Measurements from ENCODE around the gene CCDC85C. TPM values are rescaled to one million over a fixed set of nuclear protein-coding genes. Genes with fewer than 3 reads are reported as not detected.

CCDC85C gene
- total and polyA plus RNA-seq, 2 of the 8 experiments (the other 6 are each of a cell fraction or from before 2014, with no cell fraction given), result 16.8 to 35.8 TPM

GRCh38 chr14:99575043-99576023, 28.7 kb downstream of the CCDC85C start:
- Histone ChIP-seq H3K4me3 (ENCODE audit: extremely low read depth in 1 of 4, insufficient read depth in 2 of 4, low read depth in 3 of 4, low read length in 4 of 4) (no peak overlapping the region), H3K27me3 (replicated peaks in 1 of 4; ENCODE audit: control insufficient read depth in 3 of 4, extremely low read depth in 1 of 4, insufficient read depth in 3 of 4, low read length in 3 of 4) (peaks cover 0 to 3% (median 0%) of the 10 kb centered on the region in 4 experiments; a peak in 2 of 7 replicates), H4K91ac (replicated peaks; ENCODE audit: insufficient read length, low read length) (no peak overlapping the region), H3K14ac (ENCODE audit: insufficient read length) (no peak overlapping the region), H3K18ac (ENCODE audit: extremely low read depth, low read length) (peak overlapping the region; percentile 48), H4K5ac (ENCODE audit: insufficient read length, low read depth, low read length) (no peak overlapping the region), H3K4me1 (replicated peaks in 1 of 4; ENCODE audit: control insufficient read depth in 3 of 4, insufficient read depth in 4 of 4, low read length in 3 of 4) (peaks cover 17 to 79% (median 65%) of the 10 kb centered on the region in 4 experiments), H3K9ac (replicated peaks in 1 of 4; ENCODE audit: extremely low read depth in 1 of 4, low read depth in 3 of 4, low read length in 3 of 4) (no peak overlapping the region; a peak in 2 of 7 replicates), H2BK120ac (replicated peaks; ENCODE audit: low read depth, low read length) (no peak overlapping the region), H3K56ac (replicated peaks; ENCODE audit: insufficient read length, low read depth, low read length) (no peak overlapping the region), H3K79me2 (ENCODE audit: control insufficient read depth in 1 of 2, insufficient read depth in 2 of 2, low read length in 2 of 2) (peaks cover 0 to 59% of the 10 kb centered on the region in 2 experiments; a peak in 1 of 4 replicates), H3K23me2 (ENCODE audit: low read depth, low read length) (no peaks in the 10 kb centered on the region), H3K27ac (ENCODE audit: low read depth, low read length) (no peak overlapping the region), H2AK5ac (ENCODE audit: low read depth, low read length) (peak overlapping the region; percentile 46), H3K4ac (replicated peaks; ENCODE audit: insufficient read length, low read depth, low read length) (no peak overlapping the region), H2BK20ac (ENCODE audit: low read length) (0 out of 2 replicates have a peak overlapping the region, but pooled peaks have one; percentile 55), H3K9me3 (ENCODE audit: insufficient read depth in 2 of 2, low read depth in 1 of 2, low read length in 1 of 2) (no peaks in the 10 kb centered on the region), H2AFZ (ENCODE audit: low read length) (no peak overlapping the region), H2BK12ac (ENCODE audit: low read depth, low read length) (peak overlapping the region; percentile 62; the same call in 1 of the 2 replicates), H2BK5ac (ENCODE audit: low read depth, low read length) (peak overlapping the region; percentile 57; the same call in 1 of the 2 replicates), H3K4me2 (ENCODE audit: insufficient read depth in 1 of 2, low read depth in 2 of 2, low read length in 2 of 2) (peak overlapping the region; percentile 53; a peak in 2 of 4 replicates), H4K8ac (ENCODE audit: extremely low read depth, insufficient read depth, low read length) (peak overlapping the region; percentile 53), H3K23ac (ENCODE audit: insufficient read length) (no peak overlapping the region), H3K79me1 (ENCODE audit: low read depth, low read length) (peaks cover 38% of the 10 kb centered on the region), H3K36me3 (ENCODE audit: control insufficient read depth in 2 of 4, insufficient read depth in 4 of 4, low read length in 3 of 4) (no peaks in the 10 kb centered on the region), H4K20me1 (replicated peaks in 1 of 2; ENCODE audit: control insufficient read depth in 1 of 2, insufficient read depth in 2 of 2, low read length in 2 of 2) (peaks cover 15 to 37% of the 10 kb centered on the region in 2 experiments), H2BK15ac (ENCODE audit: low read length) (peak overlapping the region; percentile 81; the same call in 1 of the 2 replicates)
- FAIRE-seq (no peak), DNase-seq (ENCODE audit: low read depth in 1 of 2, low spot score in 2 of 2) (no peak)
- CTCF ChIA-PET (ENCODE audit: partially characterized antibody), result interaction anchor here (0.5 to 6.2 kb wide), 35 partner anchors 8 to 324 kb away, joined by 3 to 35 read pairs (median 4); no protein-coding TSS in a partner anchor
- POLR2A ChIA-PET (ENCODE audit: partially characterized antibody), result interaction anchor here (0.9 to 2.0 kb wide), 3 partner anchors 10 to 30 kb away, joined by 3 to 6 read pairs (median 5); partner anchors contain the start of gene CCDC85C
- TF ChIP-seq PHF8 (conservative IDR thresholded peaks at IDR 0.05; ENCODE audit: low read depth, low read length) (no peak), CTCF (IDR thresholded peaks at IDR 0.05; ENCODE audit: control extremely low read depth in 1 of 3, insufficient read depth in 1 of 3, low read depth in 1 of 3, low read length in 3 of 3) (peak in 1 of 3 experiments; percentile 30; a peak in 1 of 4 replicates)
- 84% methylated on average over 19 of the region's 22 CpGs; no CpG with 5 or more reads in 1 of the 2 experiments for WGBS, 2 experiments (ENCODE audit: extremely low coverage in 1 of 2, insufficient coverage in 1 of 2, insufficient read length in 1 of 2, insufficient replicate concordance in 2 of 2, low coverage in 1 of 2, low lambda C conversion rate in 2 of 2, missing lambda C conversion rate in 1 of 2)

Measured in H1 (cell line).